Measurements from ENCODE around the gene MORN5.

The MORN5 gene

GRCh38 chr9:122218071-122218934 lies 58.6 kb downstream of the MORN5 start:
- FAIRE-seq, result no peak

- FAIRE-seq, result no peak
Observed at GRCh38 chr9:122218935-122219855, 59.5 kb downstream of the MORN5 start.

- FAIRE-seq, result no peak
Observed at GRCh38 chr9:122219856-122220672, 60.4 kb downstream of the MORN5 start.

- no peak for FAIRE-seq
Observed at GRCh38 chr9:122220673-122221182, 61.0 kb downstream of the MORN5 start.

- no peak for FAIRE-seq
Observed at GRCh38 chr9:122221183-122221811, 61.6 kb downstream of the MORN5 start.

- FAIRE-seq, result no peak
Observed at GRCh38 chr9:122222791-122223190, 63.1 kb downstream of the MORN5 start.

- no peak for FAIRE-seq
Observed at GRCh38 chr9:122223435-122223834, 63.7 kb downstream of the MORN5 start.

GRCh38 chr9:122225312-122226141 lies 65.8 kb downstream of the MORN5 start:
- FAIRE-seq, result no peak

- FAIRE-seq, result no peak
Observed at GRCh38 chr9:122226142-122226757, 66.5 kb downstream of the MORN5 start.

- FAIRE-seq, result no peak
Observed at GRCh38 chr9:122226758-122227574, 67.3 kb downstream of the MORN5 start.

- no peak for FAIRE-seq
Observed at GRCh38 chr9:122227575-122227900, 67.8 kb downstream of the MORN5 start.

- no peak for FAIRE-seq
Observed at GRCh38 chr9:122228191-122228567, 68.5 kb downstream of the MORN5 start.

GRCh38 chr9:122228568-122229484 lies 69.1 kb downstream of the MORN5 start, which contains the start of gene LHX6:
LHX6 (minus strand) TSS chr9:122228957; CDS start chr9:122228740, 217 bp downstream.
- no peak for FAIRE-seq

GRCh38 chr9:122229485-122229837 lies 69.8 kb downstream of the MORN5 start:
- no peak for FAIRE-seq

- FAIRE-seq, result no peak
Observed at GRCh38 chr9:122232796-122233306, 73.1 kb downstream of the MORN5 start.

- no peak for FAIRE-seq
Observed at GRCh38 chr9:122234022-122234748, 74.5 kb downstream of the MORN5 start.

GRCh38 chr9:122236681-122237080 lies 77.0 kb downstream of the MORN5 start:
- no peak for FAIRE-seq

- no peak for FAIRE-seq
Observed at GRCh38 chr9:122239722-122240121, 80.0 kb downstream of the MORN5 start.

Measured in TTC549 (cell line).